H9 (cell line): ENCODE measurements around the gene SECTM1. TPM values are rescaled to one million over a fixed set of nuclear protein-coding genes. Genes with fewer than 3 reads are reported as not detected.

Experiments used
- DNase-seq: peaks from one replicate; pipeline ENCODE4 v3.0.0-alpha.2; 2017
- H2AFZ ChIP-seq: one replicate; pipeline ENCODE4 v1.6.1; 2013; ENCODE audit warnings: mild to moderate bottlenecking, low read length, control low read depth, moderate library complexity
- H2AK5ac ChIP-seq: 2 replicates; pipeline ENCODE4 v1.6.1; 2013; ENCODE audit warnings: low read length, control low read depth, mixed read lengths; ENCODE audit not compliant: insufficient read length
- H2BK120ac ChIP-seq: one replicate; pipeline ENCODE4 v1.6.1; 2013; ENCODE audit warnings: low read depth, mild to moderate bottlenecking, low read length, control low read depth, inconsistent platforms; ENCODE audit not compliant: poor library complexity, severe bottlenecking
- H2BK12ac ChIP-seq: 2 replicates; pipeline ENCODE4 v1.6.1; 2013; ENCODE audit warnings: low read length, control low read depth, mixed read lengths, low read depth; ENCODE audit not compliant: insufficient read length
- H2BK15ac ChIP-seq: 2 replicates; pipeline ENCODE4 v1.6.1; 2013; ENCODE audit warnings: low read depth, low read length, control low read depth
- H2BK20ac ChIP-seq: one replicate; pipeline ENCODE4 v1.6.1; 2013; ENCODE audit warnings: low read depth, mild to moderate bottlenecking, low read length, control low read depth, inconsistent platforms; ENCODE audit not compliant: poor library complexity, severe bottlenecking
- H2BK5ac ChIP-seq: 2 replicates; pipeline ENCODE4 v1.6.1; 2013; ENCODE audit warnings: low read length, control low read depth, mixed read lengths; ENCODE audit not compliant: insufficient read length
- H3K14ac ChIP-seq: 2 replicates; pipeline ENCODE4 v1.6.1; 2013; ENCODE audit warnings: low read length, control low read depth; ENCODE audit not compliant: insufficient read depth
- H3K18ac ChIP-seq: 2 replicates; pipeline ENCODE4 v1.6.1; 2013; ENCODE audit warnings: low read depth, mild to moderate bottlenecking, mixed read lengths, low read length, control low read depth; ENCODE audit not compliant: insufficient read length
- H3K23ac ChIP-seq: 2 replicates; pipeline ENCODE4 v1.6.1; 2013; ENCODE audit warnings: low read length, control low read depth, mixed read lengths, low read depth; ENCODE audit not compliant: insufficient read length
- H3K23me2 ChIP-seq: 2 replicates; pipeline ENCODE4 v1.6.1; 2013; ENCODE audit warnings: low read depth, mild to moderate bottlenecking, mixed read lengths, low read length, control low read depth; ENCODE audit not compliant: insufficient read length, poor library complexity, severe bottlenecking
- H3K27ac ChIP-seq: 2 replicates; pipeline ENCODE4 v1.5.1; 2013; ENCODE audit warnings: low read length, control low read depth, mixed read lengths, low read depth; ENCODE audit not compliant: insufficient read length
- H3K27me3 ChIP-seq: 2 replicates; pipeline ENCODE4 v1.6.1; 2013; ENCODE audit warnings: low read length, control low read depth, inconsistent platforms; ENCODE audit not compliant: insufficient read depth
- H3K4ac ChIP-seq: 2 replicates; pipeline ENCODE4 v1.6.1; 2013; ENCODE audit warnings: low read depth, mild to moderate bottlenecking, control low read depth, inconsistent platforms, low read length, moderate library complexity
- H3K4me1 ChIP-seq: 2 replicates; pipeline ENCODE4 v1.6.1; 2013; ENCODE audit warnings: low read length, control low read depth, inconsistent platforms; ENCODE audit not compliant: insufficient read depth
- H3K4me2 ChIP-seq: 2 replicates; pipeline ENCODE4 v1.6.1; 2013; ENCODE audit warnings: low read length, control low read depth, mixed read lengths; ENCODE audit not compliant: insufficient read length, insufficient read depth
- H3K56ac ChIP-seq: 2 replicates; pipeline ENCODE4 v1.6.1; 2013; ENCODE audit warnings: low read depth, mild to moderate bottlenecking, mixed read lengths, low read length, control low read depth; ENCODE audit not compliant: insufficient read length
- H3K79me1 ChIP-seq: 2 replicates; pipeline ENCODE4 v1.6.1; 2013; ENCODE audit warnings: low read depth, mild to moderate bottlenecking, moderate library complexity, low read length, control low read depth, inconsistent platforms; ENCODE audit not compliant: insufficient read depth, poor library complexity, severe bottlenecking
- H3K79me2 ChIP-seq: 2 replicates; pipeline ENCODE4 v1.6.1; 2013; ENCODE audit warnings: low read length, control low read depth, inconsistent platforms; ENCODE audit not compliant: insufficient read depth
- H3K9ac ChIP-seq: 2 replicates; pipeline ENCODE4 v1.6.1; 2013; ENCODE audit warnings: low read length, control low read depth, mixed read lengths; ENCODE audit not compliant: insufficient read length; ENCODE audit errors: extremely low read depth
- H3K9me3 ChIP-seq: one replicate; pipeline ENCODE4 v1.6.1; 2013; ENCODE audit warnings: low read depth, low read length, inconsistent platforms; ENCODE audit not compliant: control insufficient read depth
- H3T11ph ChIP-seq: one replicate; pipeline ENCODE4 v1.6.1; 2013; ENCODE audit warnings: mild to moderate bottlenecking, low read length, control low read depth, inconsistent platforms
- H4K20me1 ChIP-seq: one replicate; pipeline ENCODE4 v1.6.1; 2013; ENCODE audit not compliant: control insufficient read depth, insufficient read length, insufficient read depth
- H4K5ac ChIP-seq: 2 replicates; pipeline ENCODE4 v1.6.1; 2013; ENCODE audit warnings: low read depth, mild to moderate bottlenecking, mixed read lengths, low read length, control low read depth; ENCODE audit not compliant: insufficient read length
- H4K8ac ChIP-seq: replicated peaks from 2 replicates; pipeline ENCODE4 v1.6.1; 2013; ENCODE audit warnings: low read length, control low read depth, mixed read lengths, low read depth; ENCODE audit not compliant: insufficient read length
- H4K91ac ChIP-seq: 2 replicates; pipeline ENCODE4 v1.6.1; 2013; ENCODE audit warnings: low read depth, mild to moderate bottlenecking, moderate library complexity, mixed read lengths, low read length, control low read depth; ENCODE audit not compliant: insufficient read length
- H3K27ac Mint-ChIP-seq, 3 experiments: 2 replicates in 2 of 3; 3 replicates in 1 of 3; pipeline ENCODE4 v1.8.0; 2020 to 2021; ENCODE audit warnings: mixed read lengths in 3 of 3, mild to moderate bottlenecking in 1 of 3, moderate library complexity in 1 of 3
- H3K27me3 Mint-ChIP-seq: 2 replicates; pipeline ENCODE4 v1.8.0; 2021; ENCODE audit warnings: low read depth, mild to moderate bottlenecking, moderate library complexity, mixed read lengths
- H3K36me3 Mint-ChIP-seq, 3 experiments: 2 replicates in 2 of 3; 3 replicates in 1 of 3; pipeline ENCODE4 v1.8.0; 2020 to 2021; ENCODE audit warnings: low read depth in 3 of 3, mixed read lengths in 3 of 3; ENCODE audit not compliant: insufficient read depth in 1 of 3
- H3K4me1 Mint-ChIP-seq, 2 experiments: 2 replicates each; pipeline ENCODE4 v1.8.0; 2020; ENCODE audit warnings: mixed read lengths in 2 of 2
- H3K4me3 Mint-ChIP-seq, 2 experiments: 2 replicates in 1 of 2; 3 replicates in 1 of 2; pipeline ENCODE4 v1.8.0; 2020 to 2021; ENCODE audit warnings: mild to moderate bottlenecking in 2 of 2, mixed read lengths in 2 of 2, moderate library complexity in 1 of 2
- H3K9me3 Mint-ChIP-seq, 2 experiments: 2 replicates in 1 of 2; 3 replicates in 1 of 2; pipeline ENCODE4 v1.8.0; 2020; ENCODE audit warnings: mild to moderate bottlenecking in 2 of 2, mixed read lengths in 2 of 2, moderate library complexity in 1 of 2
- WGBS: extraction: QIAGEN DNeasy Blood & Tissue Kit; methylation state at CpG from one replicate; pipeline ENCODE4 v1.1.7; 2013; ENCODE audit warnings: missing lambda C conversion rate, low lambda C conversion rate, mixed read lengths; ENCODE audit not compliant: insufficient read length; ENCODE audit errors: extremely low coverage; 5-methylcytosine and 5-hydroxymethylcytosine counted together
- total RNA-seq: library from RNA; stranded (reverse); gene quantifications from 2 replicates; pipeline ENCODE4 v1.2.1, GENCODE V29; 2021
- TF ChIP-seq, protein P1 (sequence below): fragments of 200-600 bp; sonication (generic); conservative IDR thresholded peaks from 3 replicates; pipeline ENCODE4 v1.8.0; 2021; ENCODE audit warnings: antibody characterized with exemption, mild to moderate bottlenecking

The SECTM1 gene
- total RNA-seq, 1 experiment from 2014 or later = 0.28 TPM

DNA sequence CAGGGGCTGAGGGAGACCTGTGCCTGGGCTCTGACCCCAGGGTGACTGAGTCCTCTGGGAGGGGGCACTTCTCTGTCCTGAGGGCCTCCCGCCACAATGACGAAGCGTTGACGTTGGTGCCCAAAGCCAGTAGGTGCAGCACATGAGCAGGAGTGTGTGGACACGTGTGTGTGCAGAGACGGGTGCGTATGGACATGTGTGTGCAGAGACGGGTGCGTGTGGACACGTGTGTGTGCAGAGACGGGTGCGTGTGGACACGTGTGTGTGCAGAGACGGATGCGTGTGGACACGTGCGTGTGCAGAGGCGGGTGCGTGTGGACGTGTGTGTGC is 15.4 kb downstream of the SECTM1 start:
- no peaks in the 10 kb centered on the region for H3K9me3 Mint-ChIP-seq
- TF ChIP-seq, protein P1, sequence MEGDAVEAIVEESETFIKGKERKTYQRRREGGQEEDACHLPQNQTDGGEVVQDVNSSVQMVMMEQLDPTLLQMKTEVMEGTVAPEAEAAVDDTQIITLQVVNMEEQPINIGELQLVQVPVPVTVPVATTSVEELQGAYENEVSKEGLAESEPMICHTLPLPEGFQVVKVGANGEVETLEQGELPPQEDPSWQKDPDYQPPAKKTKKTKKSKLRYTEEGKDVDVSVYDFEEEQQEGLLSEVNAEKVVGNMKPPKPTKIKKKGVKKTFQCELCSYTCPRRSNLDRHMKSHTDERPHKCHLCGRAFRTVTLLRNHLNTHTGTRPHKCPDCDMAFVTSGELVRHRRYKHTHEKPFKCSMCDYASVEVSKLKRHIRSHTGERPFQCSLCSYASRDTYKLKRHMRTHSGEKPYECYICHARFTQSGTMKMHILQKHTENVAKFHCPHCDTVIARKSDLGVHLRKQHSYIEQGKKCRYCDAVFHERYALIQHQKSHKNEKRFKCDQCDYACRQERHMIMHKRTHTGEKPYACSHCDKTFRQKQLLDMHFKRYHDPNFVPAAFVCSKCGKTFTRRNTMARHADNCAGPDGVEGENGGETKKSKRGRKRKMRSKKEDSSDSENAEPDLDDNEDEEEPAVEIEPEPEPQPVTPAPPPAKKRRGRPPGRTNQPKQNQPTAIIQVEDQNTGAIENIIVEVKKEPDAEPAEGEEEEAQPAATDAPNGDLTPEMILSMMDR = no peak
- H4K91ac ChIP-seq = no peak overlapping the region

More for the DNA sequence above, 15.4 kb downstream of the SECTM1 start:
- Histone ChIP-seq H3K56ac (no peak overlapping the region), H3K14ac (no peak overlapping the region), H3K9ac (no peak overlapping the region), H3K23me2 (peaks cover 3% of the 10 kb centered on the region), H3K9me3 (no peaks in the 10 kb centered on the region), H3T11ph (no peak overlapping the region), H4K5ac (no peak overlapping the region), H3K4me2 (no peak overlapping the region), H4K20me1 (peaks cover 6% of the 10 kb centered on the region), H2BK12ac (no peak overlapping the region), H4K8ac (no peak overlapping the region), H3K27ac (no peak overlapping the region), H3K79me2 (no peaks in the 10 kb centered on the region), H2AK5ac (no peak overlapping the region), H3K4ac (no peak overlapping the region), H3K18ac (no peak overlapping the region), H3K79me1 (no peaks in the 10 kb centered on the region), H2BK5ac (no peak overlapping the region), H2BK15ac (no peak overlapping the region), H3K4me1 (no peaks in the 10 kb centered on the region), H3K27me3 (no peaks in the 10 kb centered on the region), H3K23ac (no peak overlapping the region), H2BK20ac (no peak overlapping the region), H2BK120ac (no peak overlapping the region), H2AFZ (no peak overlapping the region)
- Mint-ChIP-seq H3K4me3 (no peak overlapping the region), H3K4me1 (peaks cover 5 to 15% of the 10 kb centered on the region in 2 experiments), H3K27ac (no peak overlapping the region), H3K36me3 (no peaks in the 10 kb centered on the region; a peak in 1 of 7 replicates), H3K27me3 (peaks cover 23% of the 10 kb centered on the region)
- no peak for DNase-seq
- no CpG with 5 or more reads among the region's 20 CpGs for WGBS
